Loucy (cell line): Measurements from ENCODE around the gene SERGEF.

Experiments
- H2AFZ ChIP-seq: fragments of 200-600 bp; sonication (generic); 2 replicates; pipeline ENCODE4 v1.6.0; 2016; ENCODE audit warnings: antibody characterized with exemption, mild to moderate bottlenecking, low read length, moderate library complexity
- H3F3A ChIP-seq: fragments of 200-600 bp; 2 replicates; pipeline ENCODE4 v1.6.0; 2016; ENCODE audit warnings: antibody characterized with exemption, low read depth, mild to moderate bottlenecking
- H3K27me3 ChIP-seq: fragments of 200-600 bp; sonication (generic); 2 replicates; pipeline ENCODE4 v1.6.1; 2014; ENCODE audit warnings: low read length, mild to moderate bottlenecking; ENCODE audit not compliant: insufficient read depth, poor library complexity, severe bottlenecking
- H3K36me3 ChIP-seq: fragments of 200-600 bp; sonication (generic); 2 replicates; pipeline ENCODE4 v1.6.1; 2016; ENCODE audit warnings: low read length; ENCODE audit not compliant: insufficient read depth
- H3K4me1 ChIP-seq: fragments of 200-600 bp; sonication (generic); 2 replicates; pipeline ENCODE4 v1.5.1; 2014; ENCODE audit warnings: low read length, mild to moderate bottlenecking; ENCODE audit not compliant: insufficient read depth, poor library complexity, severe bottlenecking
- H3K4me2 ChIP-seq: fragments of 200-600 bp; sonication (generic); 2 replicates; pipeline ENCODE4 v1.6.0; 2014; ENCODE audit warnings: antibody characterized with exemption, low read length, low read depth, mild to moderate bottlenecking; ENCODE audit not compliant: poor library complexity, severe bottlenecking
- H3K4me3 ChIP-seq: fragments of 200-600 bp; sonication (generic); 2 replicates; pipeline ENCODE4 v1.5.1; 2014; ENCODE audit warnings: low read length, mild to moderate bottlenecking, mixed read lengths; ENCODE audit not compliant: poor library complexity, severe bottlenecking
- H3K79me2 ChIP-seq: fragments of 200-600 bp; sonication (generic); 2 replicates; pipeline ENCODE4 v1.6.1; 2014; ENCODE audit warnings: low read length; ENCODE audit not compliant: insufficient read depth
- H3K9ac ChIP-seq: fragments of 200-600 bp; sonication (generic); 2 replicates; pipeline ENCODE4 v1.6.0; 2014; ENCODE audit warnings: mild to moderate bottlenecking, low read depth, low read length, moderate library complexity; ENCODE audit not compliant: poor library complexity, severe bottlenecking
- H3K9me2 ChIP-seq: fragments of 200-600 bp; sonication (generic); replicated peaks from 2 replicates; pipeline ENCODE4 v1.6.1; 2016; ENCODE audit warnings: low read depth, low read length, mixed read lengths
- H3K9me3 ChIP-seq: fragments of 200-600 bp; sonication (generic); 2 replicates; pipeline ENCODE4 v1.6.1; 2014; ENCODE audit warnings: mild to moderate bottlenecking, antibody characterized with exemption, low read length, low read depth; ENCODE audit not compliant: insufficient read depth
- H4K20me1 ChIP-seq: fragments of 200-600 bp; sonication (generic); 2 replicates; pipeline ENCODE4 v1.6.0; 2014; ENCODE audit warnings: antibody characterized with exemption, low read length, mild to moderate bottlenecking; ENCODE audit not compliant: insufficient read depth, poor library complexity, severe bottlenecking
- EZH2phosphoT487 ChIP-seq: fragments of 200-600 bp; IDR thresholded peaks from 2 replicates; pipeline ENCODE4 v1.6.1; 2018; ENCODE audit warnings: antibody characterized with exemption, mild to moderate bottlenecking, moderate library complexity, borderline replicate concordance
- TF ChIP-seq, protein P1 (sequence below): fragments of 200-600 bp; sonication (generic); conservative IDR thresholded peaks from 2 replicates; pipeline ENCODE4 v1.5.1; 2014; ENCODE audit warnings: mild to moderate bottlenecking, antibody characterized with exemption, low read length

SERGEF gene

DNA sequence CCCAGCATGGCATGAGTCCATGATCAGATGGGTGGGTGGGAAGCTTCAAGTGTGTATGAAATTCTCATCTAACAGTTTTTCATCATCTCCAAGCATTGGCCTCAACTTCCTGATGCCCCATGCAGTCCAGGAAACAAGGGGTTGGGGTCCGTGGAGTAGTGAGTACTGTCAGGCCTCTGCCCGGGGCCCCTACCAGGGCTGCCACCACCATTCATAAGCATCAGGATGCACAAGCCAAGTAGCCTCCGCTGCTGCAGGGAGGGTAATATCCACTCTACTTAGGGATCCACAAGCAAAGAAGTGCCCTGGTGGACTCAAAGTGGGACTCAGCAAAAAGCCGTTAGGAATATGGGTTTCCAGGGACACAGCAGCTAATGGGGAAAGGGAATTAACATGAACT, 229.0 kb downstream of the SERGEF start:
- no peaks in the 10 kb centered on the region for H3K27me3 ChIP-seq
- no peaks in the 10 kb centered on the region for H3K9me3 ChIP-seq
- H3F3A ChIP-seq, result no peaks in the 10 kb centered on the region
- no peak overlapping the region for H3K4me2 ChIP-seq
- TF ChIP-seq, protein P1, sequence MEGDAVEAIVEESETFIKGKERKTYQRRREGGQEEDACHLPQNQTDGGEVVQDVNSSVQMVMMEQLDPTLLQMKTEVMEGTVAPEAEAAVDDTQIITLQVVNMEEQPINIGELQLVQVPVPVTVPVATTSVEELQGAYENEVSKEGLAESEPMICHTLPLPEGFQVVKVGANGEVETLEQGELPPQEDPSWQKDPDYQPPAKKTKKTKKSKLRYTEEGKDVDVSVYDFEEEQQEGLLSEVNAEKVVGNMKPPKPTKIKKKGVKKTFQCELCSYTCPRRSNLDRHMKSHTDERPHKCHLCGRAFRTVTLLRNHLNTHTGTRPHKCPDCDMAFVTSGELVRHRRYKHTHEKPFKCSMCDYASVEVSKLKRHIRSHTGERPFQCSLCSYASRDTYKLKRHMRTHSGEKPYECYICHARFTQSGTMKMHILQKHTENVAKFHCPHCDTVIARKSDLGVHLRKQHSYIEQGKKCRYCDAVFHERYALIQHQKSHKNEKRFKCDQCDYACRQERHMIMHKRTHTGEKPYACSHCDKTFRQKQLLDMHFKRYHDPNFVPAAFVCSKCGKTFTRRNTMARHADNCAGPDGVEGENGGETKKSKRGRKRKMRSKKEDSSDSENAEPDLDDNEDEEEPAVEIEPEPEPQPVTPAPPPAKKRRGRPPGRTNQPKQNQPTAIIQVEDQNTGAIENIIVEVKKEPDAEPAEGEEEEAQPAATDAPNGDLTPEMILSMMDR, result no peak
- TF ChIP-seq EZH2phosphoT487, result no peak
- H3K4me1 ChIP-seq, result no peaks in the 10 kb centered on the region
- H2AFZ ChIP-seq, result no peak overlapping the region
- no peaks in the 10 kb centered on the region for H3K9me2 ChIP-seq
- no peaks in the 10 kb centered on the region for H3K79me2 ChIP-seq
- H3K36me3 ChIP-seq, result no peaks in the 10 kb centered on the region
- no peaks in the 10 kb centered on the region for H4K20me1 ChIP-seq
- no peak overlapping the region for H3K9ac ChIP-seq
- H3K4me3 ChIP-seq, result no peak overlapping the region

DNA sequence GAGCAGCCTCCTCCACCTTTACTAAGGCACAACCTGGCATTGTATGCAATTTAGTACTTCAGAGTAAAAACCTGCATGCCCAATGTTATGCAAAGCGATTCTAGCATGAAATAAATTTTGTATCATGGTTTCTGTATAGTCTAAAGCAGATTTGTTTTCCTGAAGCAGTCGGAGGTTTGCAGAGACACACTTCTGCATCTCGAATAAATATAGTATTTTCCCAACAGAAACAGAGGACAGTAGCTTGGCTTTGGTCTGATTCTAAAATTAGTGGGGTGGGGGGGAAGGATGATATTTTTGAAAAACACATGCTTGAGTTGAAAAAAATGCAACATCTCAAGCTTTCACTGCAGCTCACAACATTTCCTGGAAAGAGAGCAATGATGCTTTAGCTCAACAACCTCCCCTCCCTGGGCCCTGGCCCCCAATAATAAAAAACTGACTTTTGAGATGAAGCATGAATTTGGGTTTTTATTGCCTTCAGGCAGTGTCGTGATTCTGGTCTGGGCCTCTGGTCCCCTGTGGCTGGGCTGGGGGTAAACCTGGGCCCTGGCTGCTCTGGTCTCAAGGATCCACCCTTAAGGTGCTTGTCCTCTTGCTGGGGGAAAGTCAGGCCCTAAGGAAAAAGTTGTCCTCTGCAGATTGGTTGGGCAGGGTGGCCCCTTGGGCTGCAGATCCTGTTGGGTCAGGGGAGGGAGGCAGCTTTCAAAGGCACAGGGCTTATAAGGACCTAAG, 230.1 kb downstream of the SERGEF start:
- H3K9ac ChIP-seq, result no peak overlapping the region
- H2AFZ ChIP-seq, result no peak overlapping the region
- no peaks in the 10 kb centered on the region for H3K9me3 ChIP-seq
- H3K9me2 ChIP-seq, result no peaks in the 10 kb centered on the region
- no peaks in the 10 kb centered on the region for H3K36me3 ChIP-seq
- no peak overlapping the region for H3K4me3 ChIP-seq
- no peaks in the 10 kb centered on the region for H3K79me2 ChIP-seq
- no peaks in the 10 kb centered on the region for H3F3A ChIP-seq
- H3K27me3 ChIP-seq, result no peaks in the 10 kb centered on the region
- H3K4me1 ChIP-seq, result no peaks in the 10 kb centered on the region
- TF ChIP-seq EZH2phosphoT487, result no peak
- TF ChIP-seq, protein P1, result no peak
- H3K4me2 ChIP-seq, result no peak overlapping the region
- H4K20me1 ChIP-seq, result no peaks in the 10 kb centered on the region

DNA sequence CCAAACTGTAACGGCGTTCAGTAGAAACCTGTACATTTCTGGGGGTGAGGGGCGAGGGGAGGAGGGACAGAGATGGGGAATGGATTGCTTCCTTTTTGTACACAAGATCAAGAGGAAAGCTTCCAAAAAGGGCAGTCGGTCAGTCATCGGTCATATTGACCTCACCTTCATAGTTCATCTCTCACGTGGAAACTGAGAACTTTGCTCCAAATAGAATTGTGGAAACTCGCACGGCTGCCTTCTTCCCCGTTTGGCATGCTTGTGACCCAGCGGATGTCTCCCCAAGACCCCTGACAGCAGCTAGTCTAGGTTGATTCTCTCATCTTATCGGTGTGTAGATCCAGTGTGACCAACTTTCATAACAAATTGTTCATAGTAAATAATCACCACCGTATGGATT, 230.7 kb downstream of the SERGEF start:
- no peak overlapping the region for H2AFZ ChIP-seq
- H3K9me2 ChIP-seq, result no peaks in the 10 kb centered on the region
- H3K79me2 ChIP-seq, result no peaks in the 10 kb centered on the region
- no peak overlapping the region for H3K4me2 ChIP-seq
- no peaks in the 10 kb centered on the region for H3K36me3 ChIP-seq
- no peaks in the 10 kb centered on the region for H3K27me3 ChIP-seq
- TF ChIP-seq EZH2phosphoT487, result no peak
- TF ChIP-seq, protein P1, result no peak
- no peaks in the 10 kb centered on the region for H3F3A ChIP-seq
- no peak overlapping the region for H3K9ac ChIP-seq
- no peaks in the 10 kb centered on the region for H3K9me3 ChIP-seq
- H3K4me1 ChIP-seq, result no peaks in the 10 kb centered on the region
- H4K20me1 ChIP-seq, result no peaks in the 10 kb centered on the region
- no peak overlapping the region for H3K4me3 ChIP-seq
